M059J (cell line): ENCODE measurements around the gene TCIRG1. TPM values are rescaled to one million over a fixed set of nuclear protein-coding genes. Genes with fewer than 3 reads are reported as not detected.

Experiments used
- DNase-seq: peaks from one replicate; pipeline ENCODE4 v3.0.0-alpha.2; 2012; ENCODE audit warnings: low read depth
- total RNA-seq: library from RNA; depleted of rRNA; stranded (reverse); fragments of >200 nt; shearing (Covaris generic); gene quantifications from 2 replicates; pipeline ENCODE4 v1.2.3, GENCODE V29; 2014

Gene TCIRG1
- total RNA-seq, 1 experiment from 2014 or later, result 33.9 TPM

DNA sequence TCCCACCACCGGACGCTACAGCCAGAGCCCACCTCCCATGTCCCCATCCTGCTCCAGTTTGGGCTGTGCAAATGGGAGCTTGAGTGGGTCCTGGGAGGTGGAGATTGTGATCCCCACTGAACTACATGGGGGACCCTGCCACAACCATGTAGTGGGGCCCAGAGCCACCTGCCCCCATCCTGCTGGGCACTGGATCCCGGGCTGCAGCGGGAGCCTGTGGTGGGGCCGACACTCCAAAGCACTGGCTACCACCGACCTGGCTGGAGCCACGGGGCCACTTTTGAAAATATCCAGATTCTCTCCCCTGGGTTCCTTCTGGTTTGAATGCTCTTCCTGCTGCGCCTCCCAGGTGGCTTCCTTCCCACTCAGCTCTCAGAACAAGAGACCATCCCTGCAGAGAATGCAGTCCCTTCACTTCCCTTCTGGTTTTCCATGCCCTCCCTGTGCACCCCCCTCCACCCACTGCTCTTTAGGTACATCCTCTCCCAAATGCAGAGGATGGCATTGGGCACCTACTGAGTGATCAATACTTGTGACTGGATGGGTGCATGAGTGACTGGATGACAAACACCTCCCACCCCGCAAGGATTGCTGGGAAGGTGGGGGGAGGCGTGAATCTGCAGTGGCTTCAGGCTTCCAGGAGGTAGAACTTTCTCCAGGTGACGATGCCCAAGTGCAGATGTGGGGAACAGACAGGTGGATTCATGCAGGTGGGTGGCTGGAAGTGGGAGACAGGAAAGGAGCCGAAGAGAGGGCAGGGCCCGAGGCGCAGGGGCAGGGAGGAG is 34.1 kb upstream of the TCIRG1 start:
- no peak for DNase-seq

DNA sequence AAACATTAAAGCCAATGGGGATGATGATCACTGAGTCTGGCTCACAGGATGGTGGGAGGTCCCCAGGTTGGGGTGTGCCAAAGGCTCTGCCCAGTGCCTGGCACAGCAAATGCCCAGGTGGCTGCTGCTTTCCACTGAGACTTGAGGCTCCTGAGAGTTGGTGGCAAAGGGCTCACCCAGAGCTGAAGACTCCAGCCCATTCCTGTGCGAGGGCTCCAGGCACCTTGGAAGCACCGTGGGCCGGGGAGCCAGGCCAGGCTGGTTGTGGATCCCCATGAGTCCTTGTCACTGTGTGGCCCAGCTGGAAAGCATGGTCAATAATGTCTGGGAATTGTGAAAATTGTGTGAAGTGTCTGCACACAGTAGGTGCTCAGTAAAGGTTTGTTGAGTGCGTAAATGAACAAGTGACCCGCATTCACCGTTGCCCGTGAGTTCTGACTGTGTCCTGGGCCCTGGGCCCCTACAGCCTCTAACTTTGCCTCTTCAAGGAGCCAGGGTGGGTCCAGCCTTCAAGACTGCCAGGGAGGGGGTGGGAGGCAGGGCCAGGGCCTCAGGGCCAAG is 32.1 kb upstream of the TCIRG1 start:
- DNase-seq, result no peak

DNA sequence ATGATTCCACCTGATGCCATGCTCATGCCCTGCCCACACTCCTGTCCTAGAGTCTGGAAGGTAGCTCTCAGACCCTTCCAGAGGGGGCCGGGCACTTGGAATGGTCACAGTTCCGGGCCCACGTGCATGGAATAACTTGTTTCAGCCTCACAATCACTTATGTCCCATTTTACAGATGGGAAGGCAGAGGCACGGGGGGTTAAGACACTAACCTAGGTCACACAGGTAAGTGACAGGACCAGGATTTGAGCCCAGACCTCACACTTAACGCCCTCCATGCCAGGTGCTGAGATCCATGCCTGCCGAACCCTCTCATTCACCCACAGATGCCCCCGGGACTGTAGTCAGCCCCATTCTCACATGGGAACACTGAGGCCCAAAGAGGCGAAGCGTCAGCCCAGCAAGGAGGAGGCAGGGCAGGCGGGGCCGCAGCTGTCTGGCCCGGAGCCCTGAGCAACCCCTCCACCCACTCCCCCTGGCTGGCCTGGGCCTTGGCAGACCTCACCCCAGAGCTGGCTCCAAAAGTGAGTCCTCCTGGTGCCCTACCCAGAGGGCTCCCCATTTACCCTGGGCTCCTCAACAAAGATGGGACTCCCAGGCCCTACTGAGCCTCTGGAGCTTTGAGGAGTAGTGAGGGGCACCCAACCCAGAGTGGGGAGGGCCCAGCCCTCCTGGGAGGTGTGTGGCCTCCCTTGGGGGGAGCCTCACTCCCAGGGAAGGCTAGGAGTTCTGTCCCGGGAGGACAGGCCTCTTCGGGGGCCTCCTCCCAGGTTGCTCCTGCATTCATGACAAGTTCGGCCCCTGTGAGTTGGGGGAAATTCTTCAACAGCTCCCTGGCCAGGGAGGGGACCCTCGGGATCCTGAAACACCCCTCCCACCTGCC is 31.1 kb upstream of the TCIRG1 start:
- DNase-seq, result no peak

DNA sequence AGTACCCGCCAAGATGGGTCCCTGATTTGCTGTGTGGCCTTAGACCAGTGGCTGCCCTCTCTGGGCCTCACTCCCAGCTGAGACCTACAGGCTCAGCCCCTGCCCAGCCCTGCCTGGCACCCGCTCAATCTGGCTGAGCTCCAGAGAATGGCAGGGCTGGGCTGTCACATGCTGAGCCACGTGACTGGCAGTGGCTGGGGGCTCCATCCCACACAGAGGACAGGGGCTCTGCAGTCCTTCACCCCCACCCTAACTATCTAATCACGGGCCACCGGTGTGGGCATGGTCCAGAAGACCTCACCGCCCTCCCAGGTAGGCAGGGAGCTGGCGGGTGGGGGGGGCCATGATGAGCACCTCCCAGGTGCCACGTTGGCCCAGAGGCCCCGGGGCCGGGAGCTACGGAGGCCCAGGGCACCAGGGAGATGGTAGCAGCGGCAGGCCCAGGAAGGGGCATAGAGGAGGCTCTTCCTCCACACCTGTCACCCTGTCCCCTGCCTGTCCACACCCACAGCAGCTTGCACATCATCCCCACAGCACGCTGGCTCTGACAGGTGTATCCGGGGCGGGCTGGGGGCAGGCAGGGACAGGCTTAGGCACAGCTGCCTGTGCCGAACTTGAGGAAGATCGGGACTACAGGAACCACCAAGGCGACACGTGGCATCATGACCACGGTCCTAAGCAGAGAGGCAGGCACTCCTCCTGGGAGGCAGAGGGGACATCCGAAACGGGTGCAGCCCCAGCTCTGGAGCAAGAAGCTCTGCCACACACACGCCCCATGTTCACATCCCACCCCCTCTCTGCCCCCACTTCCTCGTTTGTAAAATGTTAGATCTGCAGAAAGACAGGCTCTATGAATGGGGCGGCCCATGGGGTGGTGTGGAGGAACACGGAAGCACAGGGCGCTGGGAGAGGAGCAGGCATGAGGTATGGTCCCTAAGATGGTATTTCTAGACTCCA is 30.2 kb upstream of the TCIRG1 start:
- no peak for DNase-seq

DNA sequence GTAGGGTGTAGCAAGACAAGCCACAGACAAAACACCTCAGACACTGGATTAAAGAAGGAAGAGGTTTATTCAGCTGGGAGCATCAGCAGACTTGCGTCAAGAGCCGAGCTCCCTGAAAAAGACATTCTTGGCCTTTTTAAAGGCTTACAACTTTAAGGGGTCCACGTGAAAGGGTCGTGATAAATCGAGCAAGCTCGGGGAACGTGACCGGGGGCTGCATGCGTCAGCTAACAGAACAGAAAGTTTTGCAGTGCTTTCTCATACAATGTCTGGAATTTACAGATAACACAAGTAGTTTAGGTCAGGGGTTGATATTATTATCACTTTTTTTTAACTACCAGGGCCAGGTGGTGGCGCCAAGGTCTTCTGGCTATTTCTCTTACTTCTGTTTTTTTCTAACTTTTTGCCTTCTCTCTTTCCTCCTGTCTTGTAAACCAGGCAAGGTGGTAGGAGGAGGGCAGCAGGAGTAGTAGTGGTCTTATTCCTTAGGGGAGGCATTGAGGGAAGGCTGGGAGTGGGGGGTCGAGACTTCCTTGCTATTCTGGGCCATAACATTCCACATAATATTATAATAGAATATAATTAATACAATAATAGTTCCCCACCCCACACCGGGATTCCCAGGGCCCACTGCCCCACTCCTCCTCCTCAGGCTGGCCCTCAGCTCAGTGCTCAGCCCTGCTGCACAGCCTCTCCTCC is 29.3 kb upstream of the TCIRG1 start:
- DNase-seq, result peak; percentile 75

DNA sequence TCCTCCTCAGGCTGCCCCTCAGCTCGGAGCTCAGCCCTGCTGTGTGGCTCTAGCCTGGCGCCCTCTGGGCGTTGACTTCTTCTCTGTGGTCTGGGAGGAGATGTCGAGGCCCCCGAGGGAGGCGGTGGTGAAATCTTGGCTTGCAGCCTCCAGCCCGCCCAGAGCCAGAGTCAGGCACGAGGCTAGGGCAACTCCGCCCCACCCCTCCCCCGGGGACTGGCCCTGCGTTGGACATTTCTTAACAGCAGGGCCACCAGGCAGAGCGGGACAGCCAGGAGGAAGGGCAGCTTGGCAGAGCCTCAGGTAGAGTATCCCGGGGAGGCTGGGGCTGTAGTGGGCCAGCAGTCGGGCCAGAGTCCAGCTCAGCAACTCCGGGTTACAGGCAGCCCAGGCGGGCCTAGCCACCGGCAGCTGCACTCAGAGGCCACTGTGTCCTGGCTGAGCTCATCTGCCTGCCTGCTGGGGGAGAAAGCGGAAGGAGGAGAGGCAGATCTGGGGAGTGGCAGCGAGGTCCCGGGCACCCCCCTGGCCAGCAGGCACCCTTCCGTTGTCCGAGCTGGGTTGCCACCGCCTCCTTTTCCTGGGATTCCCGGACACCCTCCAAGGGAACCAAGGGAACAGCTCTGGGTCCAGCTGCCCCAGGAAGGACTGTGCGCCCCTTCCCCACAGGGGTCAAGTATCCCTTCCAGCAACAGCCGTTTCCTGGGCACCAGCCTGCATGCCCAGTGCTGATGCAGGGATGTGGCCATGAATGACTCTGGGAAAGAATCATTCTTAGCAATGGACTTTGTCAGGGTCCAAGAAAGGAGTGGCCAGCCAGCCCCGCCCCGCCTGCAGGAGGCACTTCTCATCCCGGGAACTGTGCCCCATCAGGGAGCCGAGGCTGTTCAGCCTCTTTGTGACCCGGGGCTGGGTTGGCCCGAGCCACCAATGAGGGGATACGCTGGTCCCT is 28.5 kb upstream of the TCIRG1 start, which contains the start of gene ALDH3B1:
ALDH3B1 (plus strand) TSS at position 238 of the 952 bp plus-strand sequence. CDS start 4,971 bp downstream, outside the sequence.
- DNase-seq, result peak; percentile 95

DNA sequence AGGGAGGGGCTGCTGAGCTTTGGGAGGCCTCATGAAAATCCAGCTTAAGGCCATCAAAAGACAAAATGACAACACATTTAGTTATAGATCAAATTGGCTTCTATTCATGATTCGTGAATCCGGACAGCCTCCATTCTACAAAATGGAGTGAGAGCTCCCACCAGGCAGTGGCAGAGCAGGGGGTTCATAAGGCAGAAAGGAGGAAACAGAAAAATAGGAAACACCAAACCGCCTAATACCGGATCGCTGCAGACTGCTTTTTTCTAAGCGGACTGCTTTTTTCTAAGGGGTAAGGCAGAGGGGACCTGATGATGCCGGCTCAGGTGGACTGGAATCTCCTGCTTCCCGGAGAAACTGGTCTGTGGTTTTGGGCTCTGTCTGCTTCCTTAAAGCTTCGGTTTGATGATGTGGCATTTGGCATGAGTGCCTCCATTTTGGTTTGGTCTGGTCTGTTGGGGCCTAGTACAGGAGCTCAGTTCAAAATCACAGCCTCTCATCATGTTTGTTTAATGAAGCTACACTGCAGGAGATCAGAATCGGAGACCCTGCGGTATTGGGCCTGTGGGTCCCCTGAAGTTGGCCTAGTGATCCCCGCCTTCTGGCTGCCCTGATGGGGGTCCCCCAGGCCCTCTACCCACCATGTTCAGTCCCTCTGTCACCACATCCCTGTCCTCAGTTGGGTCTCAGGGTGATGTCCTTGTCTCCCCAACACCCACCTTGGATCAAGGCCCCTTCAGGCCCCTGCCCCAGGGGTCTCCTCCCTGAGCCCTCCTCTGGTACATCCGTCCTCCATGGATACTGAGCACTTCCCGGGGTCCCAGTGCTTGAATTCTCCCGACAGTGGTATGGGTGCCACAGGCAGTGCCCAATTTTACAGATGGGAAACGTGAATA is 27.5 kb upstream of the TCIRG1 start:
- no peak for DNase-seq

DNA sequence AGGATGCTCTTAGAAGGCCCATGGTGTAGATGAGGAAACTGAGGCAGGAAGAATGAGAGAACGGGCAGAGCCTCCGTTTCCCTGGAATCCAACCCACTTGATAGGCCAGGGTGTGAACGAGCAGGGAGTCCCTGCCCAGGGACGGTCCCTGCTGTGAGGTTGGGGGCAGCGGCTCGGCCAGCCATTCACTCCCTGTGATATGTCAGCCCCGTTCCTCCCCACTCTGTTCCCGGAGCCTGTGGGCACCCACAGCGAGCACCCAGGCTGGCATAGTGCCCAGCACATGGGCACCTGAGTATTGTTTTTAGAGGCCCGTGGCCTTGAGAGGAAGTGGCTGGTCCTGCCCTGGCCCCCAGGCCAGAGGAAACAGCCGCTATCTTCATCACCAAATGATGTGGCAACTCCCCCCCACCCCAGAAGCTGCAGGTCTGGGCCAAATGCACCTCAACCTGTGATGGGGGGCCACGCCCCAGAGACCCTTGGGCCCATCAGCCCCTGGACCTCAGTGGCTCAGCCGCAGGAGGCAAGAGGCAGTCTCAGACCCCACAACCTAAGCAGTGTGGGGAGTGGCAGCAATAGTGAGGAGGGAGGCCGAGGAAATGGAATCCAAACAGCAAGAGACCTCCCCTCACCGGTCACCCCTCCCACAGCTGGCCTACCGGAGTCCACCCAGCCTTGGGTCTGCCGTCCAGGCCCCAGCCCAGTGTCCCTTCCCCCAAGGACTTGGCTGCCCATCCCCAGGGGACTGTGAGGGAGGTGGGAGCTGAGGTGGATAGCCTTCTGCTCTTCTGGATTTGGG is 26.6 kb upstream of the TCIRG1 start:
- DNase-seq, result no peak

DNA sequence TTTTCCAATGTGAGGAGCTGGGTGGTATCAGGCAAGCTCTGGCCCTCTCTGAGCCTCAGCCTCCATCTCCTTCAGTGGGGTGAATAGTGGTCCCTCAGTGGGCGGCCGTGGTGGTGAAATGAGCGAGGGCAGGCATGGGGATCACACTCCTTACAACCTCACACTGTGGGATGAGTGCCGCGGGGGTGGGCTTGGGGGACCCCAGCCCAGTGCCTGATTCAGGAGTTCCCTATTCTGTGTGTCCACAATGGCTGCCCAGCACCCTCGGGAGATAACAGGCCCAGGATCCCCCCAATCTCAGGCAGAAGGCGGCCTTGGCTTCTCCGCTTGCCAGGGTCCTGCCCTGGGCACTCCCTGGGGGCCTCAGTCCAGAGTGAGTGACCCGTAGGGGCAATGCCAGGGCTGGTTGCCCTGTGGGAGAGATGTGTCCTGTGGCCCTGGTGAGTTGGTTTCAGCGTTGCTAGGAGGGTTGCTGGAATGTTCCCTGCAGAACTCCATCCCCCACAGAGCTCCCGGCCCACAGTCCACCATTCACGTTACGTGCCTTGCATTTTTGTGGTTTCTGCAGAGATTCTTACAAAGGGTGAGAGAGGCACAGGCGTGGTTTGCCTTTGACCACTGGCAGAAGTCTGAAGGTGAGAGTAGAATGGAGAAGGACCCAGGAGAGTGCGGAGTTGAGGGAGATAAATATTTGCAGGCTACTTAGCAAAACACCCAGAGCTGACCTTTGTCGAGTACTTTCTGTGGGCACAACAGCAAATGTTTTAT is 25.8 kb upstream of the TCIRG1 start:
- peak; percentile 100 for DNase-seq

DNA sequence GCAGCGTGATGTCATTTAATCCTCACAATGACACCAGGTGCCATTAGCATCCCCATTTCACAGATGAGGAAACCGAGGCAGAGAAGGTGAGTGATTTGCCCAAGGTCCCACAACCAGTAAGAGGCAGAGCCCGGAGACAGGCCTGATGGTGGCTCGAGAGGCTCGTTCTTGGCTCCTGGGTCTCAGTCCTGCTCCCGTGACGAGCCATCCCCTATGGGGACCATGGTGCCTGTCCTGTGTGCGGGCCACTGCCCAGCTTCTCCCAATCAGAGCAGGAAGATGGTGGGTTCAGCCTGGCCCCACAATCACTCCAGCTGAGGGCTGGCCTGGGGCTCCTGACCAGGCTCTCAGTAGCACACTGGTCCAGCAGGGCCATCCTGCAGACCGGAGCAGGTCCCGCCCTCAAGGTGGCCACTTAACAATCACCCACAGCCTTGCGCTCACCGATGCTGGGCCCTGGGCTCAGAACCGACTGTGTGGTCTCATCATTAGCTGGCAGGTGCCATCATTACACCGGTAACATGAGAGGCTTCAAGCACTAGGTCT is 25.1 kb upstream of the TCIRG1 start:
- DNase-seq, result peak; percentile 56

DNA sequence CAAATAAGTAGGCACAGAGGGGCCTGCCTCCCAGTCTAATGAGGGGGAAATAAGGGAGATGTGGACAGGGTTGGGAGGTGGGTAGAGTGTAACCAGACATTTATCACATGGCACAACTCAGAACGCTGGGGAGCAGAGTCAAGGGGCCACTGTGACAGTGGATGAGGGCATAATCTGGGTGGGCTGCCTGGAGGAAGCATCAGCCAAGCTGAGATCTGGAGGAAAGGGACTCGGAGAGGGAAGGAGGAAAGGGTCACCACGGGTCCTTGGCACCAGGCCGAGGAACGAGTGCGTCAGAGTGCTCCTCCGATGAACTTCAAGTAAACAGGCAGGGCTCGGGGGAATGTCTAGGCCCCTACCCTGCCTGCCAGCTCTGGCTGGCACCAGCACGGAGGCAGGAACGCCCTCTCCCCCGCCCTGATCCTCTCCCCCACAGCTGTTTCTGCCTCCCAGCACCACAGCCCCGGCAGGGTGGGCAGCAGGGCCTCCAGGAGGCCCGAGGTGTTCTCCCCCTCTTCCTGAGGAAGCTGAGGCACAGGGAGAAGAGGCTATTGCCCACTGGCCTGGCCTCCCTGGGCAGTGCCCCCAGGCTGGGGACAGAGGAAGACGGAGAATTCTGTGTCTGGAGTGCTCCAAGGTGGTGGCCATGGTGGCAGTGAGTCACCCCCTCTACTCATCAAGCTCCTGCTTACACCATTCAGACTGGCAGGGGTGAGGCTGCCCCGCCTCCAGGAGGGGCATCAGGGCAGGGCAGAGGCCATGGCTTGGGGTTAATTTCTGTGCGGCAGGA is 24.5 kb upstream of the TCIRG1 start:
- peak; percentile 98 for DNase-seq

DNA sequence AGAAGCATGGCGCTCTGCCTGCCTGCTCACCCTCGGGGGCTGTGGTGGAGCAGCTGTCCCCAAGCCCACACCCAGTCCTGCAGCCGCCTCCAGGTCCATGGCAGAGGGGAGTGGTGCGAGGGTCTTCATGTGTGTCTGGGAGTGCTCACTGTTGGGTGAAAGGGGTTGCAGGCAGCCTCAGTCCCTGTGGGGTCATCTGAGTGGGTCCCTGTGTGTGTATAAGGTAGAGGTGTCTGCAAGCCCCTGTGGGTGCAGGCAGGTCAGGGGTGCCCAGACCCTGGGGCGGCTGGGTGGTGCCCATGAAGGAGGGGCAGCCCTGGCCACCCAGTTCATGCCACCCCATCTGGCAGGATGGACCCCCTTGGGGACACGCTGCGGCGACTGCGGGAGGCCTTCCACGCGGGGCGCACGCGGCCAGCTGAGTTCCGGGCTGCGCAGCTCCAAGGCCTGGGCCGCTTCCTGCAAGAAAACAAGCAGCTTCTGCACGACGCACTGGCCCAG is 23.8 kb upstream of the TCIRG1 start:
- DNase-seq, result no peak

DNA sequence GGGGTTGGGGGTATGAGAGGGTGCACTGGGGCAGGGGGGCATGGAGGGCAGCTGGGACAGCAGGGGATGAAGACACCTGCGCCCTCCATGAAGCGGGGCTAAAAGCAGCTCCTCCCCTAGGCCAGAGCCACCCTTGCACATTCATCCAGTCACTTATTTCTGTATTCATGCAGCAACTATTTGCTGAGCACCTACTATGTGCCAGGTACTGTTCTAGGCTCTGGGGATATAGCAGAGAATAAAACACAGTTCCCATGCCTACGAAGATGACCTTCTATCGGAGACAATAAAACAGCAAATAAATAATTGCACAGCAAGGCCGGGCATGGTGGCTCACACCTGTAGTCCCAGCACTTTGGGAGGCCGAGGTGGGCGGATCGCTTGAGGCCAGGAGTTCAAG is 23.4 kb upstream of the TCIRG1 start:
- no peak for DNase-seq

DNA sequence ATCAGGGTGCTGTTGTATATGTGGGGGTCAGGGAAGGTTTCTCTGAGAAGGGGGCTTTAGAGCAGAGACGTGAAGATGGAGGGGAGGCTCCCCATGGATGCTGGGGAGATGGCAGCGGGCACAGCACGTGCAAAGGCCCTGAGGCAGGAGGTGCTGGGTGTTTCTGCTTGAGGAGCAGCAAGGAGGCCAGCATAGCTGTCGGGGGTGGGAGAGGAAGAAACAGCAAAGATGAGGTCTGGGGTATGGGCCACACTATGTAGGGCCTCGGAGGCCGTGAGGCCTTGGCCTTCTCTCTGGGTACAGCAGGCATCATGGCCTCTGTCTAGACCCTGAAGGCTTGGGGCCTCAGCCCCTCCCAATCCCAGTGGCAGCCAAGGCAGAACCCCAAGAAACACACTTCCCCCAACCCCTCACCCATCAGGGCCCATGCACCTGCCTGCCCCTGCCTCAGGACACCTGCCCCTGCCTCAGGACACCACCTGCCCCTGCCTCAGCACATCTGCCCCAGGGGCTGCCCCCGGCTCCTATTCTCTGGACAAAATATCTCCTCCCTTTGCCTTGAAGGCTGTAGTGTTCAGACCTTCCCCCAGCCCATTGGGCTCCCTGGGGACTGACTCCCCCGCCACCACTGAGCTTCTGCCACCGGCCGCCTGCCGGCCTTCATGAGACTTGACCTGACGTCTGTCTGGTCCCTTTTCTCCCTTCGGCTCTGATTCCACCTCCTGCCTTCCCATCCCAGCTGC is 22.5 kb upstream of the TCIRG1 start:
- DNase-seq, result no peak
